ENCODE data around the gene PLCL2. TPM values are rescaled to one million over a fixed set of nuclear protein-coding genes. Genes with fewer than 3 reads are reported as not detected.

PLCL2 gene
- total RNA-seq, 1 donor from 2014 or later, result 26.4 TPM

- DNase-seq (ENCODE audit: low spot score), result no peak
- Histone ChIP-seq H3K79me2 (ENCODE audit: low read depth) (peaks cover 48% of the 10 kb centered on the region), H3K4me2 (no peak overlapping the region), H3K9me3 (ENCODE audit: low read depth) (no peaks in the 10 kb centered on the region), H3F3A (ENCODE audit: low read depth) (peaks cover under 1% of the 10 kb centered on the region), H3K4me3 (no peak overlapping the region), H3K9ac (no peak overlapping the region), H3K27ac (no peak overlapping the region), H3K36me3 (no peaks in the 10 kb centered on the region), H4K20me1 (ENCODE audit: low read depth) (no peaks in the 10 kb centered on the region), H2AFZ (replicated peaks) (no peak overlapping the region), H3K27me3 (no peaks in the 10 kb centered on the region), H3K4me1 (peaks cover 11% of the 10 kb centered on the region)
- no peaks in the 10 kb centered on the region for H3K9me3 Mint-ChIP-seq
- no peak overlapping the region for H3K4me3 Mint-ChIP-seq
- H3K4me1 Mint-ChIP-seq, result peaks cover 4% of the 10 kb centered on the region
- TF ChIP-seq EZH2 (IDR thresholded peaks at IDR 0.05), result no peak
- TF ChIP-seq EZH2phosphoT487 (IDR thresholded peaks at IDR 0.05), result no peak
- no peak for TF ChIP-seq CTCF (IDR thresholded peaks at IDR 0.05)
- H3K27me3 Mint-ChIP-seq (ENCODE audit: insufficient read depth, low read depth), result no peaks in the 10 kb centered on the region
- no peaks in the 10 kb centered on the region for H3K36me3 Mint-ChIP-seq
- H3K27ac Mint-ChIP-seq, result no peak overlapping the region
These were observed 51.5 kb downstream of the PLCL2 start for GRCh38 chr3:16936233-16936632.

DNA sequence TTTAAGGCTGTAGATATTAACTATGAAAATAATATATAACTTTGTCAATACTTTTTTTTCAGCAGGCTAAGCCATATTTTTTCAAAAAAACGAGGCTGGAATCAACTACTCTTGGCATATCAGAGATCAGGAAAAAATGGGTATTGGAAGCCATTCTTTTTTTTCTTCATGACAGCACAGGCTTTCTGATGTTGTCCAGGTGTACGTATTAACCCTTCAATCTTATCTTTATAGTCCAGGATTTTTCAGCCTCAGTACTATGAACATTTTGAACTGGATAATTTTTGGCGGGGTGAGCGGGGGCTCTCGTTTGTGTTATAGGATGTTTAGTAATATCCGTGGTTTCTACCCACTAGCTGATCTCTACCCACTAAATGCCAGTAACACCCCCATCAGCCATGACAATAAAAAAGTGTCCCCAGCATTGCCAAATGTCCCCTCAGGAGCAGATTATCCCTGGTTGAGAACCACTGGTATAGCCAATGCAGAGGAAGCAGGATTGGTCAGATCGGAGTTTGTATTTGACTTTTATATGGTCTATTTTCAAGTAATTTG is 52.0 kb downstream of the PLCL2 start:
- TF ChIP-seq EZH2 (IDR thresholded peaks at IDR 0.05) (no peak), EZH2phosphoT487 (IDR thresholded peaks at IDR 0.05) (no peak), CTCF (IDR thresholded peaks at IDR 0.05) (no peak)
- Histone ChIP-seq H3K79me2 (ENCODE audit: low read depth) (peaks cover 48% of the 10 kb centered on the region), H3K27ac (no peak overlapping the region), H3K4me1 (peaks cover 11% of the 10 kb centered on the region), H3K4me3 (no peak overlapping the region), H3K9ac (no peak overlapping the region), H3F3A (ENCODE audit: low read depth) (peaks cover 6% of the 10 kb centered on the region), H3K36me3 (no peaks in the 10 kb centered on the region), H3K4me2 (no peak overlapping the region), H4K20me1 (ENCODE audit: low read depth) (no peaks in the 10 kb centered on the region), H3K27me3 (no peaks in the 10 kb centered on the region), H3K9me3 (ENCODE audit: low read depth) (no peaks in the 10 kb centered on the region), H2AFZ (replicated peaks) (no peak overlapping the region)
- H3K4me1 Mint-ChIP-seq, result peaks cover 4% of the 10 kb centered on the region
- no peak overlapping the region for H3K4me3 Mint-ChIP-seq
- no peaks in the 10 kb centered on the region for H3K36me3 Mint-ChIP-seq
- no peak for DNase-seq (ENCODE audit: low spot score)
- no peaks in the 10 kb centered on the region for H3K9me3 Mint-ChIP-seq
- no peaks in the 10 kb centered on the region for H3K27me3 Mint-ChIP-seq (ENCODE audit: insufficient read depth, low read depth)
- H3K27ac Mint-ChIP-seq, result no peak overlapping the region

GRCh38 chr3:16937326-16937845 is 52.6 kb downstream of the PLCL2 start:
- Histone ChIP-seq H3F3A (ENCODE audit: low read depth) (peaks cover 7% of the 10 kb centered on the region), H4K20me1 (ENCODE audit: low read depth) (no peaks in the 10 kb centered on the region), H2AFZ (replicated peaks) (no peak overlapping the region), H3K27me3 (no peaks in the 10 kb centered on the region), H3K4me1 (peaks cover 14% of the 10 kb centered on the region), H3K4me3 (no peak overlapping the region), H3K4me2 (no peak overlapping the region), H3K9ac (no peak overlapping the region), H3K36me3 (no peaks in the 10 kb centered on the region), H3K9me3 (ENCODE audit: low read depth) (no peaks in the 10 kb centered on the region), H3K79me2 (ENCODE audit: low read depth) (peaks cover 47% of the 10 kb centered on the region), H3K27ac (no peak overlapping the region)
- Mint-ChIP-seq H3K4me1 (peaks cover 4% of the 10 kb centered on the region), H3K27ac (no peak overlapping the region), H3K36me3 (no peaks in the 10 kb centered on the region), H3K9me3 (no peaks in the 10 kb centered on the region), H3K4me3 (no peak overlapping the region), H3K27me3 (ENCODE audit: insufficient read depth, low read depth) (no peaks in the 10 kb centered on the region)
- TF ChIP-seq EZH2 (IDR thresholded peaks at IDR 0.05), result no peak
- TF ChIP-seq EZH2phosphoT487 (IDR thresholded peaks at IDR 0.05), result no peak
- no peak for TF ChIP-seq CTCF (IDR thresholded peaks at IDR 0.05)
- no peak for DNase-seq (ENCODE audit: low spot score)
